DOHH2 (cell line): Measurements from ENCODE around the gene PTPRT.

Experiments used
- H3F3A ChIP-seq: fragments of 200-600 bp; sonication (generic), shearing (Covaris generic); 2 replicates; pipeline ENCODE4 v1.6.0; 2016; ENCODE audit warnings: antibody characterized with exemption, mild to moderate bottlenecking; ENCODE audit not compliant: control insufficient read depth, insufficient read depth
- H3K27ac ChIP-seq: fragments of 200-600 bp; sonication (generic); 2 replicates; pipeline ENCODE4 v1.5.1; 2014; ENCODE audit warnings: low read depth, mild to moderate bottlenecking, low read length, moderate library complexity
- H3K27me3 ChIP-seq: fragments of 200-600 bp; sonication (generic); 2 replicates; pipeline ENCODE4 v1.6.1; 2014; ENCODE audit warnings: mild to moderate bottlenecking, low read length, mixed read lengths; ENCODE audit not compliant: control insufficient read depth
- H3K36me3 ChIP-seq: fragments of 200-600 bp; sonication (generic); 2 replicates; pipeline ENCODE4 v1.6.1; 2014; ENCODE audit warnings: mild to moderate bottlenecking, low read length, moderate library complexity, mixed read lengths; ENCODE audit not compliant: control insufficient read depth
- H3K4me1 ChIP-seq: fragments of 200-600 bp; sonication (generic); 2 replicates; pipeline ENCODE4 v1.6.1; 2014; ENCODE audit warnings: mild to moderate bottlenecking, low read length, mixed read lengths; ENCODE audit not compliant: control insufficient read depth
- H3K4me2 ChIP-seq: fragments of 200-600 bp; sonication (generic); 2 replicates; pipeline ENCODE4 v1.6.0; 2014; ENCODE audit warnings: mild to moderate bottlenecking, low read length, moderate library complexity
- H3K4me3 ChIP-seq: fragments of 200-600 bp; sonication (generic); 2 replicates; pipeline ENCODE4 v1.5.1; 2014; ENCODE audit warnings: mild to moderate bottlenecking, low read length, mixed read lengths
- H3K79me2 ChIP-seq: fragments of 200-600 bp; sonication (generic); 2 replicates; pipeline ENCODE4 v1.6.1; 2014; ENCODE audit warnings: mild to moderate bottlenecking, low read length, mixed read lengths; ENCODE audit not compliant: control insufficient read depth
- H3K9me2 ChIP-seq: fragments of 200-600 bp; sonication (generic); replicated peaks from 2 replicates; pipeline ENCODE4 v1.6.1; 2014; ENCODE audit warnings: mild to moderate bottlenecking, low read length, mixed read lengths; ENCODE audit not compliant: control insufficient read depth
- H3K9me3 ChIP-seq: fragments of 200-600 bp; sonication (generic); 2 replicates; pipeline ENCODE4 v1.6.1; 2014; ENCODE audit warnings: antibody characterized with exemption, low read length, mixed read lengths; ENCODE audit not compliant: control insufficient read depth, insufficient read depth
- H4K20me1 ChIP-seq: fragments of 200-600 bp; sonication (generic); 2 replicates; pipeline ENCODE4 v1.6.0; 2014; ENCODE audit warnings: low read depth, mild to moderate bottlenecking, antibody characterized with exemption, low read length, moderate library complexity; ENCODE audit not compliant: control insufficient read depth, insufficient read depth
- EZH2phosphoT487 ChIP-seq: fragments of 200-600 bp; sonication (generic); IDR thresholded peaks from 2 replicates; pipeline ENCODE4 v1.6.1; 2017; ENCODE audit warnings: borderline replicate concordance, mild to moderate bottlenecking, antibody characterized with exemption, low read length, moderate library complexity, mixed read lengths
- TF ChIP-seq, protein P1 (sequence below): fragments of 200-600 bp; sonication (generic); IDR thresholded peaks from one replicate; pipeline ENCODE4 v1.5.1; 2014; ENCODE audit warnings: antibody characterized with exemption, mild to moderate bottlenecking, low read depth, low read length; ENCODE audit not compliant: poor library complexity, severe bottlenecking

Gene PTPRT

DNA sequence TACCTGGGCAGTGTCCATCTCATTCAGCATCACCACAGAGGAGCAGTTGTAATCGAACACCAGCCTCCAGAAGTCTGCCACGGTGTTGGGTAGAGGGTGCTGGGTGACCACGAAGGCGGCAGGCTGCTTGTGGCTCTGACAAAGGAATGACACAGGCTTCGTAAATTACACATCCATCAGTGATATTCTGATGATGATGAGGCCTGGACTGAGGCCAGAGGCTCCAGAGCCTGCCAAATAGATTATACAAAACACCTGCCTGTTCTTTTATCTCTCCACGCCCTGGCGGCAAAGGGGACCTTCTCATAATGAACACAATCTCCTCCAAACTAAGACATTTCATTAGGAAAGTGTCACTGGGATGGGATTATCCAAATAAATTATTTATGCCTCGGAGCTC, 1091.3 kb downstream of the PTPRT start:
- Histone ChIP-seq H3K79me2 (no peaks in the 10 kb centered on the region), H3K27me3 (no peaks in the 10 kb centered on the region), H3K4me1 (no peaks in the 10 kb centered on the region), H3K9me2 (no peaks in the 10 kb centered on the region), H3K27ac (no peak overlapping the region), H3F3A (no peaks in the 10 kb centered on the region), H3K4me3 (no peak overlapping the region), H3K36me3 (no peaks in the 10 kb centered on the region), H3K9me3 (no peaks in the 10 kb centered on the region), H4K20me1 (no peaks in the 10 kb centered on the region), H3K4me2 (no peak overlapping the region)
- no peak for TF ChIP-seq EZH2phosphoT487
- TF ChIP-seq, protein P1, sequence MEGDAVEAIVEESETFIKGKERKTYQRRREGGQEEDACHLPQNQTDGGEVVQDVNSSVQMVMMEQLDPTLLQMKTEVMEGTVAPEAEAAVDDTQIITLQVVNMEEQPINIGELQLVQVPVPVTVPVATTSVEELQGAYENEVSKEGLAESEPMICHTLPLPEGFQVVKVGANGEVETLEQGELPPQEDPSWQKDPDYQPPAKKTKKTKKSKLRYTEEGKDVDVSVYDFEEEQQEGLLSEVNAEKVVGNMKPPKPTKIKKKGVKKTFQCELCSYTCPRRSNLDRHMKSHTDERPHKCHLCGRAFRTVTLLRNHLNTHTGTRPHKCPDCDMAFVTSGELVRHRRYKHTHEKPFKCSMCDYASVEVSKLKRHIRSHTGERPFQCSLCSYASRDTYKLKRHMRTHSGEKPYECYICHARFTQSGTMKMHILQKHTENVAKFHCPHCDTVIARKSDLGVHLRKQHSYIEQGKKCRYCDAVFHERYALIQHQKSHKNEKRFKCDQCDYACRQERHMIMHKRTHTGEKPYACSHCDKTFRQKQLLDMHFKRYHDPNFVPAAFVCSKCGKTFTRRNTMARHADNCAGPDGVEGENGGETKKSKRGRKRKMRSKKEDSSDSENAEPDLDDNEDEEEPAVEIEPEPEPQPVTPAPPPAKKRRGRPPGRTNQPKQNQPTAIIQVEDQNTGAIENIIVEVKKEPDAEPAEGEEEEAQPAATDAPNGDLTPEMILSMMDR = no peak

GRCh38 chr20:42097741-42098140, 1092.0 kb downstream of the PTPRT start:
- TF ChIP-seq, protein P1 = no peak
- no peak for TF ChIP-seq EZH2phosphoT487
- H3K4me3 ChIP-seq = no peak overlapping the region
- H3K79me2 ChIP-seq = no peaks in the 10 kb centered on the region
- no peaks in the 10 kb centered on the region for H3K27me3 ChIP-seq
- H3K9me3 ChIP-seq = no peaks in the 10 kb centered on the region
- H3K27ac ChIP-seq = no peak overlapping the region
- H3K36me3 ChIP-seq = no peaks in the 10 kb centered on the region
- no peaks in the 10 kb centered on the region for H4K20me1 ChIP-seq
- H3F3A ChIP-seq = no peaks in the 10 kb centered on the region
- no peaks in the 10 kb centered on the region for H3K9me2 ChIP-seq
- no peak overlapping the region for H3K4me2 ChIP-seq
- no peaks in the 10 kb centered on the region for H3K4me1 ChIP-seq

GRCh38 chr20:42095221-42095620, 1094.5 kb downstream of the PTPRT start:
- TF ChIP-seq, protein P1 = no peak
- TF ChIP-seq EZH2phosphoT487 = no peak

More at GRCh38 chr20:42095221-42095620, 1094.5 kb downstream of the PTPRT start:
- H3K27ac ChIP-seq = no peak overlapping the region
- no peak overlapping the region for H3K4me3 ChIP-seq
- H3K36me3 ChIP-seq = no peaks in the 10 kb centered on the region
- H3K27me3 ChIP-seq = no peaks in the 10 kb centered on the region
- H3K4me1 ChIP-seq = no peaks in the 10 kb centered on the region
- H4K20me1 ChIP-seq = no peaks in the 10 kb centered on the region
- H3K9me3 ChIP-seq = no peaks in the 10 kb centered on the region
- no peaks in the 10 kb centered on the region for H3K79me2 ChIP-seq
- no peak overlapping the region for H3K4me2 ChIP-seq
- H3K9me2 ChIP-seq = no peaks in the 10 kb centered on the region
- no peaks in the 10 kb centered on the region for H3F3A ChIP-seq
